H7 (cell line): ENCODE data around the gene NPB. TPM values are rescaled to one million over a fixed set of nuclear protein-coding genes. Genes with fewer than 3 reads are reported as not detected.
A peak's percentile ranks its signal among the peaks of the same experiment; 100 is the strongest.

Experiments
- DNase-seq: peaks from one replicate; pipeline ENCODE4 v3.0.0; 2012
- H3K27me3 ChIP-seq: 2 replicates; pipeline ENCODE4 v1.6.0; 2011; ENCODE audit warnings: mild to moderate bottlenecking, low read length; ENCODE audit not compliant: control insufficient read depth, insufficient read depth
- H3K36me3 ChIP-seq: replicated peaks from 2 replicates; pipeline ENCODE4 v1.5.1; 2011; ENCODE audit warnings: low read length; ENCODE audit not compliant: control insufficient read depth, insufficient read depth
- H3K4me3 ChIP-seq: 2 replicates; pipeline ENCODE4 v1.5.1; 2011; ENCODE audit warnings: low read depth, mild to moderate bottlenecking, control low read depth, low read length, moderate library complexity; ENCODE audit not compliant: insufficient read depth
- total RNA-seq: library from RNA; depleted of rRNA; stranded (reverse); fragments of >200 nt; shearing (Covaris generic); gene quantifications from 2 replicates; pipeline ENCODE4 v1.2.3, GENCODE V29; 2014

The NPB gene
- total RNA-seq, 1 experiment from 2014 or later, result 0.94 TPM

DNA sequence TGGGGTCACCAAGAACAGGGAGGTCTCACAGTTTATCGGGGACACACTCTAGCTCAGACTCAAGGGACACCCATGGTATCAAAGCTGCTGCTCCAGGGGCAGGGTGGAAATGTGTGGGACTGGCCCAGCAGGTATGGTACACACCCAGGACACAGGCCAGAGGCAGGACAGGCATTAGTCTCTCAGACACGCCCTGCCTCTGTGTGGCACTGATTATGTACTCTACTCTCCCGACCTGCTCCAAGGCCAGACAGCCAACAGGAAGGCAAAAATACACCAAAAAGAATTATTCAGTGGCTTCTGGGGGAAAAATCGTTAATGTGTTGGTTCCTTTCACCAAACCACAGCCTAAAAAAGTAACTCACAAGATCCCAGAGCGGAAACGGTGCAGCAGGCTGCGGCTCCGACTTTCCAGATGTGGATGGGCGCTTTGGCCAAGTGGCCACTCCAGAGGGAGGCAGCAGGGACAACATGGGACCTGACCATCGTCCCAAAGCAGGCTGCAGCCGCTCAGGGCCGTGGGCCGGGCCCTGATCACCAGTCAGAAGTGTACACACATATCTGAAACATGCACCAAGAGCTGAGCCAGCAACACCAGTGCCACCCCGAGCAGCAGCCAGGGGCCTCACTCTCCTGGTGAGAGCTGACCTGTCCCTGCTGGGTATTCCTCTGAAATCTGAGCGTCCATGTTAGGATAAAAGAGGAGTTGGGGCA, 17.0 kb downstream of the NPB start:
- DNase-seq, result no peak
- Histone ChIP-seq H3K4me3 (no peak overlapping the region), H3K27me3 (no peaks in the 10 kb centered on the region), H3K36me3 (peaks cover 15% of the 10 kb centered on the region)

DNA sequence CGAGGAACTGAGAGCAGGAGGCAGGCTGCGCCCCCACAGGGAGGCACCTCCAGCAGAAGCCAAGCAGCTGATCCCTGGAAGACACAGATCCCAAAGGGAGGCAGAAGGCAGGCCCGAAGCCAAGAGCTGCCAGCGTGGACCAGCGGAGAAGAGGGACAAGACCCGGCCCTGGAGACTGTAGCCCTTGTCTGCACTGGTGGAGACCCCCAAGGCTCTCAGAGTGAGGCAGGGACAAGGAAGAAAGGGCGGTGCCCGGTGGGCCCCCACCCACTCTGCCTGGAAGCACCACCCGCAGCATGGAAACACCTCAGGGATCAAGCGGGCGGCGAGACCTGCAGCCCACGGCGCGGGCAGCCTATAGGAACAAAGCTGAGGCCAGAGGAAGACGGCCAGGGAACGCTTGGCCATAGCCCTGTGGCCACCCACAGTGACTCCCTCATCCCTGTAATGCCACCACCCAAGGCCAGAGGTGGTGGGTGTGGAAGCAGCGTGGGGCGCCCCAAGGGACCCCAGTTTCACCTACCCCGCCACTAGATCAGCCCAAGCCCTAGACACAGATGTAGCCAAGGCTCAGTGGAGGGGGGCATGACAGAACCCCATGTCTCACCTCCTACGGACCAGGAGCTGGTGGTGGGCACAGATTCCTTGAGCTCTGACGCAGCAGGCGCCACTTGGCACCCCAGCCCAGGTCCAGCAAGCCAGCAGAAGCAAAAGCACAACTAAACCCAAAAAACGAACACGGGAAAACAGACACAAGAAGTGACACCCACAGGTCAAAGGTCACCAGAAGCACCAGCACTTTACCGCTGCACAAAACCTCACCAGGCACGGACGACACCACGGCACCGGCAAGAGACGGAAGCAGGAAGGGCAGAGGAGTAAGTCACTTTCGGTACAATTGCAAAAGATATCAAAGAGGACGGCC, 18.8 kb downstream of the NPB start:
- no peak for DNase-seq
- peaks cover 9% of the 10 kb centered on the region for H3K36me3 ChIP-seq
- no peak overlapping the region for H3K4me3 ChIP-seq

DNA sequence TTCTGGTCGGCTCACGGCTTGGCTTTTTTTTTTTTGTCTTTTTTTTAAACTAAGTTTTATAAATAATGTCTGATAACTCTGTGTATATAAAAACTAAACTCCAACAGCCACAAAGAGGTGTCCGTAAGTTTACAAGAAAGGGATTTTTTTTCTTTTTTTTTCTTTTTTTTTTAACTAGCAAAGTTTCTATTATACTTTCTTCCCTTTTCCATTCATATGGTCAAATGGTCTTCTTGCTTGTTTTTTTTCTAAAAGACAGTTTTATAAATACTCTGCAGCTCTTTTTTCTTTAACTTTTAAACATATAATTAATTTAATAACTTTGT, 19.5 kb downstream of the NPB start:
- Histone ChIP-seq H3K4me3 (no peak overlapping the region), H3K36me3 (peaks cover 9% of the 10 kb centered on the region), H3K27me3 (no peaks in the 10 kb centered on the region)
- DNase-seq, result no peak

More for the DNA sequence above, 18.8 kb downstream of the NPB start:
- H3K27me3 ChIP-seq, result no peaks in the 10 kb centered on the region

DNA sequence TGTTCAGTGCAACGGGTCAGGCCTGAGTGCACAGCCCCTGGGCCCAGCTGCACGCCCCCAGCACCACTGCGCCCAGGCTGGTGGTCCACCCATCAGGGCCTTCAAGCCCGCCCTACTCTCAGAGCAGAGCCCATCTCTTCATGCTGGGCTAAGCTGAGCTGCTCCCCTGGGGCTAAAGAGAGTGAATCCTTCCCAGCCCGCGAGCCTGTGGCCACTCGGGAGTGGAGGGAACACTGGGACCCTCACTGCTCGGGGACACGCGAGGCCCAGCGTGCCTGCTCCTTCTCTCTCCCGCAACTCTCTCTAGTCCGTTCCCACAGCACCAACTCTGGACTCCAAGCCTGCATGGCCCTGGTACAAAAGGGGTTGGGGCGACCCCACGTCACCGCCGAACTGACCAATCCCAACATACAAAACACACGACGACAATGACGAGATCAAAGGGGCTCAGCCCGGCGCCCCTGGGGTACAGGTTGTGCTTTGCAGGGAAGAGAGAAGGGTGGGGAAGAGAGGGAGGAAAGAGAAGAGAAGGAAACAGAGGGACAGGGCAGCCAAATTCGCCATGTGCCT, 20.0 kb downstream of the NPB start:
- H3K36me3 ChIP-seq, result peaks cover 9% of the 10 kb centered on the region
- no peaks in the 10 kb centered on the region for H3K27me3 ChIP-seq
- no peak for DNase-seq

DNA sequence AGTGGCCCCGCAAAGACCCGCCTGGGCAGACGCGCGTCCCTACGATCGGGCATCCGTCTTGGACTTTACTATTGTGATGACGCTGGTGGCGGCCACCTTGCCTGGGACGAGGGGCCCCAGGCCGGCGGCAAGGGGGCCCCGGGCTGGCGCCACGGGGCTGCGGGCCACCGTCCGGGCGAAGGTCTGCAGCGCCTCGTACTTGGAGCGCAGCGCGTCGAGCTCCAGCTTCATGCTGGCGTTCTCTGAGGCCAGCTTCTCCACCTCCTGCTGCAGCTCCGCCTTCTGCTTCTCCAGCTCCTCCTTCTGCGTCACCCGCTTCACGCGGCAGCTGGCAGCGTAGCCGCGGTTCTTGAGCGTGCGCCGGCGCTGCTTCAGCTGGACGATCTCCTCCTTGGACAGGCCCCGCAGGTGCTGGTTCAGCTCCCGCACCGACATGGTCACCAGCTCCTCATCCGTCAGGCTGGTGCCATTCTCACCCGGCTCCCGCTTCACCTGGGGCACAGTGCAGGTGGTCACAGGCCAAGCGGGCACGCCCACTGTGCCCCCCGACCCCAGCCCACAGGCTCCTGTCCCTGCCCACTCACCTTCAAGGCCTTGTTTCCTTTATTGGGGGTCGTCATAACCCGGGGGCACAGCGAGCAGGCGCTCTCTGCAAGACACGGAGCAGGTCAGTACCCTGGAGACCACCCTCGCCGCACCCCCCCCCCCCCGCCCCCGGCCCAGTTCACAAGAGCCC, 20.7 kb downstream of the NPB start:
- no peak for DNase-seq
- peaks cover 9% of the 10 kb centered on the region for H3K36me3 ChIP-seq
- no peaks in the 10 kb centered on the region for H3K27me3 ChIP-seq
- H3K4me3 ChIP-seq, result peak overlapping the region; percentile 24

More for the DNA sequence above, 20.0 kb downstream of the NPB start:
- no peak overlapping the region for H3K4me3 ChIP-seq

DNA sequence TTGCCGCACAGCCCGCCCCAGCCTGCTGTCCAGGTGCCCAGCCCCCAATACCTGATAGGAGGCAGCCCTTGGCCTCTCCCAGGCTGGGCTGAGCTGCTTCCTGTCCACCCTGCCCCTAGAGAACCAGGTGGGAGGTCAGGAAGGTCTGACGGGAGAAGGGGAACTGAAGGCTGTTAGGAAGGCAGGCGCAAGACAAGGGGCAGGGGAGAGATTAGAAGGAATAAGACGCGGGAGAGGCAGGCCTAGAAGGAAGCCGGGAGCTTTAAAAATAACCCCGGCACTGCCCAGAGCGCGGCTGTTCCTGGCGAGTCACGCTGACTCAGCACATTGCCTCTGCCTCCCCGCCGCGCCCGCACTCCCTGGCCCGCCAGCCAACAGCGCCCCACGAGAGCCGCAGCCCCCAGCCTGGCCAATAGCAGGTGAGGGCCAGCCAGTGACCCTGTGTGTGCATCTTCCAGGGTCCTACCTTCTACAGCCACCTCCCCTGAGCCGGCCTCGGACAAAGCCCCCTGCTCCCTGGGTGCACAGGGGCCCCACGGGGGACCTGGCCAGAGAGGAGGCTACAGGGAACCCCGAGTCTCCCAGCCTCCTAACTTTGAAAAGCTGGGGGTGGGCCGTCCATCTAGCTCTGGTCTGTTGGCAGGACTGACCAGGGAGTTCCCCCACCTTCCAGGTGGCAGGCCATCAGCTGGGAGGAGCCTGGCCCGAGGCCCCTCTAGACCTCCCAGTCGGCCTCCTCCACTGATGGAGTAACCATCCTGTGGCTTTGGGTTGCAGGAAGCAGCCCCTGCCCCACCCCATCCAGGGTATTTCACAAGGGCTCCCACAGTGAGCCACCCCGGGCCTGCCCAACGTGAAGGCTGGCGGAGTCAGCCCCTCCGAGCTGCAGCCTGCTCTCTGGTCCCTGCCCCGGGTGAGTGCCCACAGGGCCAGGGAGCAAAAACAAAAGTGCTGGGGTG, 21.5 kb downstream of the NPB start:
- Histone ChIP-seq H3K27me3 (peaks cover 6% of the 10 kb centered on the region), H3K36me3 (peaks cover 9% of the 10 kb centered on the region), H3K4me3 (peak overlapping the region; percentile 24)
- peak; percentile 92 for DNase-seq

DNA sequence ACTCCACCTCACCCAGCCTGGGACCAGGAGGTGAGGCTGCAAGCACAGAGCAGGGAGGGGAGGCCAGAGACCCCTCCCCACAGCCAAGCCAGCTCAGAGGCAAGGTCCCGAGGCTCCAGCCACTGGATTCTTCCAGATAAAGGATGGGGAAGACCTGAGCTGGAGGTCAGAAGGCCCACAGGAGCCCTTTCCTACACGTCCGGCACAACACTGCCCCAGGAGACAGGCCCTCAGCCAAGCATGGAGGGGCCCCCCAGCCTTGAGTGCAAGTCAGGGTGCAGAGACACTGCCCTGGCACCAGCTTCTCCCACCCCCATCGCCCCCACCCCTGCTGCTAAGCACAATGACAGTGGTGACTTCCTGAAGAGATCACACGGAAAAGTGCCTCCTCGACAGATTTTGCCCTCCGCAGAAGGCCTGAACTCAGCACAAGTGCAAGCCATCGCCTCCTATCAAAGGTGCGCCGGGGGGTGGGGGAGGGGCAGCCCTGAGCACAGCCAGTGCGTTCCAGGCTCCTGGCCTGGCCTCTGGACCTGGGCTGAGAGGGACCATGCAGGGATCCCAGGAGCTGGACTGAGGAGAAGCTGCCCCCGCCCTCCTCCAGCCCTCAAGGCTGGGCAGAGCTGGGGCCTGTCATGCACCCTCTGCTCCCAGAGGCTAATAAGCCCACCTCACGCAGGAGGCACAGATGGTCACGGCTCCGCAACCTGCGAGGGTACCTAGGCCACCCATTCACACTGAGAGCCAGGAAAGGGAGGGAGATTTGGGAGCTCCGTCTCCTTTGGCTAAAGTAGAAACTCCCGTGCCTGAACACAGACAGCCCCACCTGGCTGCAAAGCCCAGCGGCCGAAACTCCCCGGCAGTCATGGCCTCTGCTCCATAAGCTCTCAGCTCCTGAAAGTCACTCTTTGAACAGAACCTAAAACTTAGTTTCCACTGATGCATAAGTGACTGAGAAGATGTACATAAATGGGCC, 22.8 kb downstream of the NPB start:
- peaks cover 10% of the 10 kb centered on the region for H3K27me3 ChIP-seq
- DNase-seq, result peak; percentile 84
- no peak overlapping the region for H3K4me3 ChIP-seq
- H3K36me3 ChIP-seq, result peaks cover 5% of the 10 kb centered on the region

DNA sequence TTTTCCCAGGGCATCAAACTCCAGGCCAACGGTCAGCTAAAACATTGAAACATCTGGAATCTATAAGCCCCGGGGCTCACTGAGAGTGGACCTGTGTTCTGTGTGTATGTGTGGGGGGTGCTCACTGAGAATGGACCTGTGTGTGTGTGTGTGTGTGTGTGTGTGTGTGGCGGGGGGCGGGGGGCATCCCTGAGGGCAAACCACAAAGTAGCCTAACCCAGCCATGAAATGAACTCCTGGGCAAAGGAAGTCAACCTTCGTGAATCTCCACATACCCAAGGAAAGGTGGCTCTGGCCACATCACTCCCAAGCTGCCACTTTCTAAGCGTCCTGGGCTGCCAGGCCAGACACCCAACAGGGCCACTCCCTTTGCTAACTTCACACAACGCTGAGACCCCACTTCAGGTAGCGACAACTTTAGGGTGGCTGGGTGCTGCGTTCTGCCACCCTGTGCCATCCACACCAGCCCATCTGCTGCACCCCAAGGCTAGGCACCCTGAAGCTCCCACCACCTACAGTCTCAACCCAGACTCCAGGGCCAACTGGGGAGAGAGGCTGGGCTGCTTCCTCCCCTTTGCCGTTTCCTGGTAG, 23.9 kb downstream of the NPB start:
- H3K36me3 ChIP-seq, result peaks cover 5% of the 10 kb centered on the region
- no peak for DNase-seq
- H3K27me3 ChIP-seq, result peaks cover 10% of the 10 kb centered on the region
- peak overlapping the region; percentile 67 for H3K4me3 ChIP-seq

DNA sequence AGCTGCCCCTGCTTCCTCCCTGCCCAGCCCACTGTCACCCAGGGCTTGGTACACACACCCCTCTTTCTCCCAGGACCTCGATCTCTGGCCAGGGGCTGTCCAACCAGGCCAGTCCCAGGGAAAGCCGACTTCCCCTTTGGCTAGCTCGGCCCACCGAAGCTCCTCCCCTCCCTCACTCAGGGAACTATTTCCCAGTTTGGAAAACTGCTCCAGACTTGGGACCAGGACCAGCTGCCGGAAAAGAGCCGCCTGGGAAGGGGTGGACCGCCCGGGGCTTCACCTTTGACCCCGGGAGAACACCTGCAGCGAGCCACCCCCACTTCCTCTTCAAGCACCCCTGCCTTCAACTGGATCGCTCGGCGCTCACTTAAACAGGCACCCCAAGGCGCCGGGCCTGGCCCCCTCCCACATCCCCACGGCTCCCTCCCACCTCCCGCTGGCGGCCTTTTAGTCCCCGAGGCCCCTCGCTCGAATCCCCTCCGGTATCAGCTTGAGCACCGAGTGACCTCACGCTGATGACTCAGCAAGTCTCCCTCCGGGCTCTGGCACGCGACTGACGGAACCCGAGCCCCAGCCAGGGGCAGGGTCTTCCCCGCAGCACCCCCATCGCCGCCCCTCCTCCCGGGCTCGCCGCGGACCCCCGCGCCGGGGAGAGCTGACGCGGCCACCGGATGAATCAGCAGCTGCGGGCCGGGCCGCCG, 24.6 kb downstream of the NPB start:
- peaks cover 10% of the 10 kb centered on the region for H3K27me3 ChIP-seq
- peaks cover 2% of the 10 kb centered on the region for H3K36me3 ChIP-seq
- peak; percentile 94 for DNase-seq
- H3K4me3 ChIP-seq, result peak overlapping the region; percentile 67

DNA sequence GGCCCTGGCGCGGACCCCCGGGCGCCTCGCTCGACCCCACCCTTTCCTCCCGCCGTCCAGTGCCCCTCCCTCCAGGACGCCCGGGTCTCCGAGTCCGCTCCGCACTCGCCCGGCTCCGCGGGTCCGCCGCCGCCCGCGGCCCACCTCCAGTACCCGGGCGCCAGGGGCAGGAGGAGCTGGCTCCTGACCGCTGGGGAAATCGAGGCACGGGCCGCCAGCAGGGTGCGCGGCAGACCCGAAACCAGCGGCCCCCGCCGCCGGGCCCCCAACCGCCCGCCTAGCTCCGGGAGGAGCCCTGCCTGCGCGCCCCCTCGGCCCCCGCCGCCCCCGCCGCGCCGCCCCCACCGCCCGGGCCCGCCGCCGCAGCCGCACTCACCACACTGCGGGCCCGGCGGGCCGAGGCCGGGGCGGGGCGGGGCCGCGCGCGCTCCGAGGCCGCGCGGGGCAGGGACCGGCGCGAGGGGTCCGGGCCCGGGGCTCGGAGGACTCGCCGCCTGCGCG, 25.2 kb downstream of the NPB start:
- no peak for DNase-seq
- Histone ChIP-seq H3K4me3 (peak overlapping the region; percentile 67), H3K36me3 (no peaks in the 10 kb centered on the region), H3K27me3 (peaks cover 10% of the 10 kb centered on the region)

DNA sequence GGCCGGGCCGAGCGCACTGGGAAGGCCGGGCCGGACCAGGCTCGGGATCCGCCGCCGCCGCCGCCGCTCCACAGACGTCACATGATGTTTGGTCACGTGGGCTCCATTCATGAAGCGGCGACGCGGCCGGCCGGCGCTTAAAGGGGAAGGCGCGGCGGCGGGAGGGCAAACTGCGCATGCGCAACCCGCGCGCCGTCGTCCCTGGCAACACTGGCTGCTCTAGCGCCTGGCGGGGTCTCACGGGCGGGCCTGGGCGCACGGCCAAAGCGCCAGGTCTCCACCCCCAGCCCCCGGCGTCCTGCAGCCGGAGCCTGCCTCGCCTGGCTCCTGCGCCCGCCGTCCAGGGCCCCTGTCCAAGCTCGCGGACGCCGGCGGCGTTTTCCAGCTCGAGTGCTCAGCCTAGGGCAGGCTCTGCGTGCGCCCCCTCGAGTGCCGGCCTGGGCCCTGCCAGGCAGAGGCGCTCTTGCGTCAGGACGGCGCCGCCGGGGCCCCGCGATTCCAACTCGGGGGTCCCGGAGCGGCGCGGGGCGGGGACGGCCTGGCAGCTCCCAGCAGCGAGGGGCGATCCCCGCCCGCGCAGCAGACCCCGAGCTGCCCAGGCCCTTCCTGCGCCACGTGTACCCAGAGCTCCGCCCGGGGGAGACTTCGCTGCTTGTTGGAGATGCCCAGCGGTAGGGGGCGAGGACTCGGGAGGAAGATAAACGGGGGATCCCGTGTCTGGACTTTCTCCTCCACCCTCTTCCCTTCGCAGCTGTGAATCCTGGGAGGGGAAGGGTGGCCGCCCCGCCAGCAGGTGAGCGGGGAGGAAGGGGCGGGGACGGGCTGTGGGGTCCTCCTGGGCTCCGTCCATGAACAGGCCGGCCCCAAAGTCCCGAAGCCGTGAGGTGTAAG, 25.9 kb downstream of the NPB start, which contains the start of gene MAFG:
Gene MAFG (minus strand): TSS at position 83 of the 891 bp plus-strand sequence. CDS start 4,550 bp downstream, outside the sequence.
- H3K4me3 ChIP-seq, result peak within 1 kb of the TSS; percentile 68
- no peaks in the 10 kb centered on the region for H3K36me3 ChIP-seq
- peak; percentile 99 for DNase-seq
- peaks cover 10% of the 10 kb centered on the region for H3K27me3 ChIP-seq
